Occipital lobe (tissue), 2 donors: ENCODE data around the gene KNOP1. TPM values are rescaled to one million over a fixed set of nuclear protein-coding genes. Genes with fewer than 3 reads are reported as not detected.
A peak's percentile ranks its signal among the peaks of the same experiment; 100 is the strongest.

Experiments used
- DNase-seq: peaks from one replicate; lab custom pipeline; 2025; lab: John Stamatoyannopoulos, UW
- total RNA-seq: library from RNA; depleted of rRNA; stranded (reverse); fragments of >200 nt; gene quantifications from one replicate; pipeline ENCODE4 v1.2.3, GENCODE V29; 2014

Gene KNOP1
- total RNA-seq: 20.1 TPM

GRCh38 chr16:19717741-19718623 is at the start of gene KNOP1, which contains the start of gene IQCK:
Gene KNOP1 (minus strand): TSS chr16:19718227. CDS start chr16:19715035, 3,192 bp downstream.
Gene IQCK (plus strand): TSS chr16:19718271. CDS start chr16:19718307, 36 bp downstream.
- DNase-seq: peak; percentile 79

GRCh38 chr16:19767497-19767896 is 49.5 kb upstream of the KNOP1 start:
- no peak for DNase-seq

GRCh38 chr16:19766988-19767387 is 49.0 kb upstream of the KNOP1 start:
- DNase-seq: no peak

GRCh38 chr16:19766554-19766884 is 48.5 kb upstream of the KNOP1 start:
- no peak for DNase-seq

- DNase-seq: peak; percentile 75
Measured at GRCh38 chr16:19765860-19766553, 48.0 kb upstream of the KNOP1 start.

- no peak for DNase-seq
Measured at GRCh38 chr16:19760356-19761060, 42.5 kb upstream of the KNOP1 start.

- no peak for DNase-seq
Measured at GRCh38 chr16:19757762-19758595, 40.0 kb upstream of the KNOP1 start.

- no peak for DNase-seq
Measured at GRCh38 chr16:19757026-19757425, 39.0 kb upstream of the KNOP1 start.

GRCh38 chr16:19755268-19755667 is 37.2 kb upstream of the KNOP1 start:
- no peak for DNase-seq

GRCh38 chr16:19754644-19755036 is 36.6 kb upstream of the KNOP1 start:
- DNase-seq: no peak

GRCh38 chr16:19753815-19754643 is 36.0 kb upstream of the KNOP1 start:
- DNase-seq: no peak

- no peak for DNase-seq
Measured at GRCh38 chr16:19751478-19752385, 33.7 kb upstream of the KNOP1 start.

- DNase-seq: no peak
Measured at GRCh38 chr16:19749571-19750080, 31.6 kb upstream of the KNOP1 start.

GRCh38 chr16:19748389-19749168 is 30.6 kb upstream of the KNOP1 start:
- DNase-seq: no peak

GRCh38 chr16:19746561-19746960 is 28.5 kb upstream of the KNOP1 start:
- no peak for DNase-seq

GRCh38 chr16:19745286-19746010 is 27.4 kb upstream of the KNOP1 start:
- DNase-seq: no peak

- DNase-seq: no peak
Measured at GRCh38 chr16:19744670-19745069, 26.6 kb upstream of the KNOP1 start.

- no peak for DNase-seq
Measured at GRCh38 chr16:19743816-19744159, 25.8 kb upstream of the KNOP1 start.
